SHP77 treated with DMSO at 0.1 percent for 48 hours (cell line): ENCODE results near the gene ARID1A.
"Not testable (repeated sequence)": the region's sequence is repeated elsewhere in the genome, so short reads cannot be mapped to it uniquely, and the experiment has no call there.

Source experiments
- DNase-seq: peaks from one replicate; lab custom pipeline; 2025; lab: John Stamatoyannopoulos, UW

ARID1A gene

GRCh38 chr1:26695356-26696118, at the start of gene ARID1A:
Gene ARID1A, plus strand, starts transcription at chr1:26696015. Its CDS starts 389 bp downstream, at chr1:26696404.
- DNase-seq, result peak; percentile 56

- no peak for DNase-seq
Observed at GRCh38 chr1:26664802-26665201, 31.0 kb upstream of the ARID1A start.

GRCh38 chr1:26666855-26667254, 29.0 kb upstream of the ARID1A start:
- DNase-seq, result no peak

GRCh38 chr1:26668106-26668786, 27.6 kb upstream of the ARID1A start:
- DNase-seq, result not testable (repeated sequence)

- DNase-seq, result peak; percentile 33
Observed at GRCh38 chr1:26677306-26678115, 18.3 kb upstream of the ARID1A start.

GRCh38 chr1:26684763-26685508, 10.9 kb upstream of the ARID1A start:
- no peak for DNase-seq

GRCh38 chr1:26686795-26687194, 9.0 kb upstream of the ARID1A start:
- no peak for DNase-seq

- no peak for DNase-seq
Observed at GRCh38 chr1:26689504-26689903, 6.3 kb upstream of the ARID1A start.

- no peak for DNase-seq
Observed at GRCh38 chr1:26690157-26690556, 5.7 kb upstream of the ARID1A start.

- no peak for DNase-seq
Observed at GRCh38 chr1:26690576-26691031, 5.2 kb upstream of the ARID1A start.

- peak; percentile 90 for DNase-seq
Observed at GRCh38 chr1:26692211-26692792, 3.5 kb upstream of the ARID1A start.

- DNase-seq, result peak; percentile 94
Observed at GRCh38 chr1:26692793-26693490, 2.9 kb upstream of the ARID1A start.

GRCh38 chr1:26693599-26694572, 1.9 kb upstream of the ARID1A start:
- DNase-seq, result no peak

- DNase-seq, result no peak
Observed at GRCh38 chr1:26694638-26695355, 1.0 kb upstream of the ARID1A start.

- DNase-seq, result no peak
Observed at GRCh38 chr1:26696119-26696653, 371 bp downstream of the ARID1A start.

- no peak for DNase-seq
Observed at GRCh38 chr1:26696654-26697430, 1.0 kb downstream of the ARID1A start.

- no peak for DNase-seq
Observed at GRCh38 chr1:26697431-26697977, 1.7 kb downstream of the ARID1A start.
